Uterus (tissue), 4 donors: Measurements from ENCODE around the gene GOLIM4. TPM values are rescaled to one million over a fixed set of nuclear protein-coding genes. Genes with fewer than 3 reads are reported as not detected.
"Not testable (repeated sequence)": the region's sequence is repeated elsewhere in the genome, so short reads cannot be mapped to it uniquely, and the experiment has no call there.

Experiments
- DNase-seq, 2 donors: peaks; one replicate each; pipeline ENCODE4 v3.0.0-alpha.2; 2019 to 2020
- H3K27ac ChIP-seq, 2 donors: fragments of 200-600 bp; sonication (generic); 1 replicate in 1 of 2; 2 replicates in 1 of 2; pipeline ENCODE4 v1.5.1; 2016 to 2018
- H3K27me3 ChIP-seq, 2 donors: fragments of 200-600 bp; sonication (generic); one replicate each; pipeline ENCODE4 v1.5.1; 2018 to 2019; ENCODE audit warnings: control low read depth in 1 of 2
- H3K36me3 ChIP-seq, 2 donors: fragments of 200-600 bp; sonication (generic); one replicate each; pipeline ENCODE4 v1.5.1; 2019; ENCODE audit warnings: control low read depth in 1 of 2
- H3K4me1 ChIP-seq, 2 donors: fragments of 200-600 bp; sonication (generic); one replicate each; pipeline ENCODE4 v1.5.1; 2018 to 2019; ENCODE audit warnings: control low read depth in 1 of 2
- H3K4me3 ChIP-seq, 2 donors: fragments of 200-600 bp; sonication (generic); 1 replicate in 1 of 2; 2 replicates in 1 of 2; pipeline ENCODE4 v1.5.1; 2018 to 2019; ENCODE audit warnings: mild to moderate bottlenecking in 1 of 2
- H3K9me3 ChIP-seq, 2 donors: fragments of 200-600 bp; sonication (generic); one replicate each; pipeline ENCODE4 v1.5.1; 2019; ENCODE audit warnings: control low read depth in 1 of 2
- CTCF ChIP-seq, 4 experiments: fragments of 200-600 bp in 2 of 4; fragments of 450-650 bp in 2 of 4; sonication (generic) in 2 of 4; IDR thresholded peaks; one replicate each; pipeline ENCODE4 v1.5.1; 2016 to 2019; ENCODE audit warnings: antibody characterized with exemption in 4 of 4, mild to moderate bottlenecking in 2 of 4, moderate library complexity in 1 of 4
- POLR2A ChIP-seq, 2 donors: fragments of 450-650 bp; IDR thresholded peaks; one replicate each; pipeline ENCODE4 v1.6.1; 2016; ENCODE audit warnings: antibody characterized with exemption in 2 of 2, mild to moderate bottlenecking in 1 of 2, moderate library complexity in 1 of 2
- intact Hi-C: fragments of 100-400 bp; cut with DNase I; formaldehyde crosslinking; loops from one replicate; pipeline ENCODE4 v1.15.1; 2023; ENCODE audit warnings: low total_unique reads
- total RNA-seq, 4 donors: library from RNA; depleted of rRNA in 3 of 4; stranded (reverse); fragments of >200 nt in 3 of 4; gene quantifications; one replicate each; pipeline versions ENCODE4 v1.1.0 to v1.2.4, GENCODE V29; 2014 to 2023
- donor health status: DM: yes; HTN: yes; CAD: no.

GOLIM4 gene
- total RNA-seq, 4 donors from 2014 or later: 21.0 to 85.1 (median 29.7) TPM

- Histone ChIP-seq H3K9me3 (no peaks in the 10 kb centered on the region), H3K27me3 (no peaks in the 10 kb centered on the region), H3K27ac (no peak overlapping the region), H3K4me1 (no peaks in the 10 kb centered on the region), H3K36me3 (no peaks in the 10 kb centered on the region), H3K4me3 (no peak overlapping the region)
- DNase-seq: no peak
- intact Hi-C loops: no loop called here
- TF ChIP-seq CTCF (IDR thresholded peaks at IDR 0.05) (no peak), POLR2A (IDR thresholded peaks at IDR 0.05) (no peak)
These were observed 35.4 kb downstream of the GOLIM4 start for GRCh38 chr3:168060317-168060716.

GRCh38 chr3:168058481-168058880, 37.2 kb downstream of the GOLIM4 start:
- no peaks in the 10 kb centered on the region for H3K36me3 ChIP-seq
- H3K4me1 ChIP-seq: no peaks in the 10 kb centered on the region
- intact Hi-C loops: no loop called here
- no peaks in the 10 kb centered on the region for H3K9me3 ChIP-seq
- TF ChIP-seq CTCF (IDR thresholded peaks at IDR 0.05) (no peak), POLR2A (IDR thresholded peaks at IDR 0.05) (no peak)
- H3K4me3 ChIP-seq: no peak overlapping the region
- DNase-seq: no peak
- no peak overlapping the region for H3K27ac ChIP-seq
- H3K27me3 ChIP-seq: no peaks in the 10 kb centered on the region

- H3K4me3 ChIP-seq, intact Hi-C loops, H3K36me3 ChIP-seq, DNase-seq, H3K27me3 ChIP-seq, H3K9me3 ChIP-seq, H3K27ac ChIP-seq, H3K4me1 ChIP-seq: not testable (repeated sequence)
These were observed 39.1 kb downstream of the GOLIM4 start for GRCh38 chr3:168056398-168057230.

- Histone ChIP-seq H3K4me1 (no peaks in the 10 kb centered on the region), H3K27me3 (no peaks in the 10 kb centered on the region), H3K4me3 (no peak overlapping the region), H3K9me3 (no peaks in the 10 kb centered on the region), H3K36me3 (no peaks in the 10 kb centered on the region), H3K27ac (no peak overlapping the region)
- DNase-seq: no peak
- TF ChIP-seq CTCF (IDR thresholded peaks at IDR 0.05) (no peak), POLR2A (IDR thresholded peaks at IDR 0.05) (no peak)
- intact Hi-C loops: no loop called here
These were observed 41.3 kb downstream of the GOLIM4 start for GRCh38 chr3:168054447-168054846.

- DNase-seq: no peak
These were observed 42.6 kb downstream of the GOLIM4 start for GRCh38 chr3:168053115-168053514.

More at GRCh38 chr3:168053115-168053514, 42.6 kb downstream of the GOLIM4 start:
- H3K27ac ChIP-seq: no peak overlapping the region
- H3K4me1 ChIP-seq: no peaks in the 10 kb centered on the region
- H3K4me3 ChIP-seq: no peak overlapping the region
- TF ChIP-seq POLR2A (IDR thresholded peaks at IDR 0.05) (no peak), CTCF (IDR thresholded peaks at IDR 0.05) (peak in 1 of 4 experiments; percentile 22)
- intact Hi-C loops: no loop called here
- no peaks in the 10 kb centered on the region for H3K27me3 ChIP-seq
- no peaks in the 10 kb centered on the region for H3K36me3 ChIP-seq
- no peaks in the 10 kb centered on the region for H3K9me3 ChIP-seq
